GM19193 (cell line): Measurements from ENCODE around the gene CACNA1H.

Experiments
- POLR2A ChIP-seq: IDR thresholded peaks from 4 replicates; pipeline ENCODE4 v1.6.1; 2011; ENCODE audit not compliant: insufficient read depth, insufficient read length; ENCODE audit errors: extremely low read depth

Gene CACNA1H

GRCh38 chr16:1129106-1129960, 23.6 kb upstream of the CACNA1H start:
- TF ChIP-seq POLR2A, result no peak

GRCh38 chr16:1130382-1130781, 22.5 kb upstream of the CACNA1H start:
- TF ChIP-seq POLR2A, result no peak

- no peak for TF ChIP-seq POLR2A
Measured at GRCh38 chr16:1131378-1131994, 21.4 kb upstream of the CACNA1H start.

GRCh38 chr16:1132431-1132830, 20.5 kb upstream of the CACNA1H start:
- no peak for TF ChIP-seq POLR2A

- no peak for TF ChIP-seq POLR2A
Measured at GRCh38 chr16:1133271-1133670, 19.6 kb upstream of the CACNA1H start.

GRCh38 chr16:1133810-1134520, 18.9 kb upstream of the CACNA1H start:
- TF ChIP-seq POLR2A, result no peak

- TF ChIP-seq POLR2A, result no peak
Measured at GRCh38 chr16:1134776-1135458, 18.0 kb upstream of the CACNA1H start.

GRCh38 chr16:1135459-1135825, 17.5 kb upstream of the CACNA1H start:
- no peak for TF ChIP-seq POLR2A

GRCh38 chr16:1137604-1138003, 15.3 kb upstream of the CACNA1H start:
- TF ChIP-seq POLR2A, result no peak

- TF ChIP-seq POLR2A, result no peak
Measured at GRCh38 chr16:1140582-1141162, 12.2 kb upstream of the CACNA1H start.

GRCh38 chr16:1141191-1141590, 11.7 kb upstream of the CACNA1H start:
- no peak for TF ChIP-seq POLR2A

GRCh38 chr16:1141716-1142115, 11.2 kb upstream of the CACNA1H start:
- no peak for TF ChIP-seq POLR2A

- no peak for TF ChIP-seq POLR2A
Measured at GRCh38 chr16:1142911-1143310, 10.0 kb upstream of the CACNA1H start.

GRCh38 chr16:1143761-1144450, 9.0 kb upstream of the CACNA1H start:
- no peak for TF ChIP-seq POLR2A
